A549 (cell line): ENCODE results near the gene RHOC.
"Not testable (repeated sequence)": the region's sequence is repeated elsewhere in the genome, so short reads cannot be mapped to it uniquely, and the experiment has no call there.

Source experiments
- BHLHE40 ChIP-seq: IDR thresholded peaks from 2 replicates; pipeline ENCODE4 v1.6.1; 2012; ENCODE audit warnings: low read depth, low read length, inconsistent platforms
- CTCF ChIP-seq: fragments of >200 bp; sonication (Bioruptor Twin); formaldehyde crosslinking; IDR thresholded peaks from 3 replicates; pipeline ENCODE4 v1.5.1; 2016
- EHMT2 ChIP-seq: fragments of 200-600 bp; sonication (generic); IDR thresholded peaks from 2 replicates; pipeline ENCODE4 v1.6.1; 2016; ENCODE audit warnings: antibody characterized with exemption, low read depth, mild to moderate bottlenecking, moderate library complexity
- FOXS1 ChIP-seq: fragments of 250-450 bp; sonication (Bioruptor Pico); IDR thresholded peaks from 2 replicates; pipeline ENCODE4 v1.5.0; 2020; ENCODE audit warnings: mild to moderate bottlenecking, moderate library complexity
- JUNB ChIP-seq: fragments of >200 bp; sonication (Bioruptor Twin); formaldehyde crosslinking; IDR thresholded peaks from 2 replicates; pipeline ENCODE4 v1.6.1; 2016
- MAZ ChIP-seq: fragments of 150-350 bp; IDR thresholded peaks from 2 replicates; pipeline ENCODE4 v1.6.1; 2014; ENCODE audit warnings: antibody characterized with exemption, low read depth, low read length, borderline replicate concordance
- NPAS2 ChIP-seq: fragments of 250-450 bp; sonication (Bioruptor Pico); IDR thresholded peaks from 2 replicates; pipeline ENCODE4 v1.8.0; 2022; ENCODE audit warnings: mild to moderate bottlenecking, moderate library complexity, borderline replicate concordance
- PBX3 ChIP-seq: IDR thresholded peaks from 2 replicates; pipeline ENCODE4 v1.6.1; 2012
- PHF8 ChIP-seq: fragments of 200-600 bp; sonication (generic); IDR thresholded peaks from 2 replicates; pipeline ENCODE4 v1.6.1; 2016; ENCODE audit warnings: low read depth, mild to moderate bottlenecking, antibody characterized with exemption, moderate library complexity, borderline replicate concordance
- POLR2A ChIP-seq: IDR thresholded peaks from 2 replicates; pipeline ENCODE4 v1.6.1; 2012; ENCODE audit warnings: mild to moderate bottlenecking, low read length
- RAD21 ChIP-seq, 2 experiments: fragments of >200 bp in 1 of 2; sonication (Bioruptor Twin) in 1 of 2; formaldehyde crosslinking in 1 of 2; IDR thresholded peaks in 1 of 2; conservative IDR thresholded peaks in 1 of 2; 2 replicates in 1 of 2; 3 replicates in 1 of 2; pipeline ENCODE4 v1.6.1; 2012 to 2018; ENCODE audit warnings: inconsistent platforms in 1 of 2
- RCOR1 ChIP-seq: fragments of 150-350 bp; IDR thresholded peaks from 2 replicates; pipeline ENCODE4 v1.6.1; 2014; ENCODE audit warnings: antibody characterized with exemption, low read length, low read depth
- USF2 ChIP-seq: fragments of 450-650 bp; IDR thresholded peaks from 2 replicates; pipeline ENCODE4 v1.6.1; 2014; ENCODE audit warnings: antibody characterized with exemption

GRCh38 chr1:112729011-112729410, 22.1 kb upstream of the RHOC start:
- TF ChIP-seq EHMT2; PHF8; RCOR1; CTCF; USF2; RAD21 (conservative IDR thresholded peaks at IDR 0.05 in 1 of 2, IDR thresholded peaks at IDR 0.05 in 1 of 2); BHLHE40; PBX3; POLR2A; FOXS1 (CRISPR knock-in tag); NPAS2; JUNB; MAZ: not testable (repeated sequence)
